HL-60 (cell line): ENCODE measurements around the gene KCNAB1.

Source experiments
- DNase-seq, 2 experiments: peaks; one replicate each; pipeline ENCODE4 v3.0.0-alpha.2; 2010 to 2020; ENCODE audit warnings: low read depth in 1 of 2, low spot score in 1 of 2
- H3K27ac ChIP-seq: fragments of 250-450 bp; sonication (Bioruptor Pico); replicated peaks from 2 replicates; pipeline ENCODE4 v1.5.1; 2020; ENCODE audit warnings: mild to moderate bottlenecking, moderate library complexity
- H3K27me3 ChIP-seq: fragments of 250-450 bp; sonication (Bioruptor Pico); 2 replicates; pipeline ENCODE4 v1.5.1; 2021; ENCODE audit warnings: mild to moderate bottlenecking, moderate library complexity; ENCODE audit not compliant: insufficient read depth, poor library complexity, severe bottlenecking
- H3K4me3 ChIP-seq: replicated peaks from 2 replicates; pipeline ENCODE4 v1.5.1; 2011; ENCODE audit warnings: mild to moderate bottlenecking, control low read depth, low read length; ENCODE audit not compliant: insufficient read depth
- CTCF ChIP-seq: IDR thresholded peaks from one replicate; pipeline ENCODE4 v1.5.1; 2011; ENCODE audit warnings: low read length, control low read depth, inconsistent platforms; ENCODE audit not compliant: insufficient read depth
- GABPA ChIP-seq: IDR thresholded peaks from 2 replicates; pipeline ENCODE4 v1.6.1; 2012; ENCODE audit warnings: low read depth
- POLR2AphosphoS5 ChIP-seq: IDR thresholded peaks from 2 replicates; pipeline ENCODE4 v1.6.1; 2012; ENCODE audit warnings: low read depth
- SPI1 ChIP-seq: IDR thresholded peaks from 2 replicates; pipeline ENCODE4 v1.6.1; 2012; ENCODE audit warnings: low read depth, mild to moderate bottlenecking, borderline replicate concordance
- TF ChIP-seq, protein P1 (sequence below): IDR thresholded peaks from 2 replicates; pipeline ENCODE4 v1.6.1; 2012; ENCODE audit warnings: low read depth; ENCODE audit not compliant: insufficient replicate concordance

KCNAB1 gene

GRCh38 chr3:156539802-156540201 is 419.4 kb downstream of the KCNAB1 start:
- no peak overlapping the region for H3K4me3 ChIP-seq
- H3K27ac ChIP-seq = no peak overlapping the region
- TF ChIP-seq GABPA (no peak), SPI1 (no peak), POLR2AphosphoS5 (no peak), CTCF (no peak)
- TF ChIP-seq, protein P1, sequence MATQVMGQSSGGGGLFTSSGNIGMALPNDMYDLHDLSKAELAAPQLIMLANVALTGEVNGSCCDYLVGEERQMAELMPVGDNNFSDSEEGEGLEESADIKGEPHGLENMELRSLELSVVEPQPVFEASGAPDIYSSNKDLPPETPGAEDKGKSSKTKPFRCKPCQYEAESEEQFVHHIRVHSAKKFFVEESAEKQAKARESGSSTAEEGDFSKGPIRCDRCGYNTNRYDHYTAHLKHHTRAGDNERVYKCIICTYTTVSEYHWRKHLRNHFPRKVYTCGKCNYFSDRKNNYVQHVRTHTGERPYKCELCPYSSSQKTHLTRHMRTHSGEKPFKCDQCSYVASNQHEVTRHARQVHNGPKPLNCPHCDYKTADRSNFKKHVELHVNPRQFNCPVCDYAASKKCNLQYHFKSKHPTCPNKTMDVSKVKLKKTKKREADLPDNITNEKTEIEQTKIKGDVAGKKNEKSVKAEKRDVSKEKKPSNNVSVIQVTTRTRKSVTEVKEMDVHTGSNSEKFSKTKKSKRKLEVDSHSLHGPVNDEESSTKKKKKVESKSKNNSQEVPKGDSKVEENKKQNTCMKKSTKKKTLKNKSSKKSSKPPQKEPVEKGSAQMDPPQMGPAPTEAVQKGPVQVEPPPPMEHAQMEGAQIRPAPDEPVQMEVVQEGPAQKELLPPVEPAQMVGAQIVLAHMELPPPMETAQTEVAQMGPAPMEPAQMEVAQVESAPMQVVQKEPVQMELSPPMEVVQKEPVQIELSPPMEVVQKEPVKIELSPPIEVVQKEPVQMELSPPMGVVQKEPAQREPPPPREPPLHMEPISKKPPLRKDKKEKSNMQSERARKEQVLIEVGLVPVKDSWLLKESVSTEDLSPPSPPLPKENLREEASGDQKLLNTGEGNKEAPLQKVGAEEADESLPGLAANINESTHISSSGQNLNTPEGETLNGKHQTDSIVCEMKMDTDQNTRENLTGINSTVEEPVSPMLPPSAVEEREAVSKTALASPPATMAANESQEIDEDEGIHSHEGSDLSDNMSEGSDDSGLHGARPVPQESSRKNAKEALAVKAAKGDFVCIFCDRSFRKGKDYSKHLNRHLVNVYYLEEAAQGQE = no peak
- DNase-seq = no peak
- no peaks in the 10 kb centered on the region for H3K27me3 ChIP-seq

GRCh38 chr3:156542101-156543042 is 422.0 kb downstream of the KCNAB1 start:
- DNase-seq = no peak
- Histone ChIP-seq H3K27ac (no peak overlapping the region), H3K4me3 (no peak overlapping the region)

More at GRCh38 chr3:156542101-156543042, 422.0 kb downstream of the KCNAB1 start:
- no peak for TF ChIP-seq GABPA
- TF ChIP-seq, protein P1 = no peak
- no peak for TF ChIP-seq CTCF
- TF ChIP-seq SPI1 = no peak
- TF ChIP-seq POLR2AphosphoS5 = no peak
- no peaks in the 10 kb centered on the region for H3K27me3 ChIP-seq
